Upper lobe of left lung (tissue), 4 donors: ENCODE results near the gene SPOCK1.

Experiments
- CTCF ChIP-seq, 6 experiments: fragments of 450-650 bp in 4 of 6; fragments of 200-600 bp in 2 of 6; sonication (generic) in 2 of 6; IDR thresholded peaks; one replicate each; pipeline ENCODE4 v1.5.1; 2016 to 2019; ENCODE audit warnings: antibody characterized with exemption in 6 of 6
- EP300 ChIP-seq, 4 donors: sonication (generic); formaldehyde crosslinking; IDR thresholded peaks; one replicate each; pipeline ENCODE4 v1.5.1; 2017; ENCODE audit warnings: antibody characterized with exemption in 4 of 4, control low read depth in 2 of 4
- POLR2A ChIP-seq, 4 donors: fragments of 450-650 bp; IDR thresholded peaks; one replicate each; pipeline ENCODE4 v1.5.1; 2016 to 2017; ENCODE audit warnings: antibody characterized with exemption in 4 of 4, mild to moderate bottlenecking in 2 of 4

- TF ChIP-seq EP300 (IDR thresholded peaks at IDR 0.05): no peak
- TF ChIP-seq POLR2A (IDR thresholded peaks at IDR 0.05): no peak
- TF ChIP-seq CTCF (IDR thresholded peaks at IDR 0.05): no peak
These were observed 277.2 kb downstream of the SPOCK1 start for GRCh38 chr5:137221943-137222342.
